HG03432 (cell line): Measurements from ENCODE around the gene HSPA6.
"Not testable (repeated sequence)": the region's sequence is repeated elsewhere in the genome, so short reads cannot be mapped to it uniquely, and the experiment has no call there.

Experiments used
- ATAC-seq: cut with Tn5 transposase; IDR thresholded peaks from one replicate; pipeline ENCODE4 v1.9.1; 2021; ENCODE audit warnings: mild to moderate bottlenecking, moderate library complexity; ENCODE audit not compliant: unreplicated experiment

HSPA6 gene

DNA sequence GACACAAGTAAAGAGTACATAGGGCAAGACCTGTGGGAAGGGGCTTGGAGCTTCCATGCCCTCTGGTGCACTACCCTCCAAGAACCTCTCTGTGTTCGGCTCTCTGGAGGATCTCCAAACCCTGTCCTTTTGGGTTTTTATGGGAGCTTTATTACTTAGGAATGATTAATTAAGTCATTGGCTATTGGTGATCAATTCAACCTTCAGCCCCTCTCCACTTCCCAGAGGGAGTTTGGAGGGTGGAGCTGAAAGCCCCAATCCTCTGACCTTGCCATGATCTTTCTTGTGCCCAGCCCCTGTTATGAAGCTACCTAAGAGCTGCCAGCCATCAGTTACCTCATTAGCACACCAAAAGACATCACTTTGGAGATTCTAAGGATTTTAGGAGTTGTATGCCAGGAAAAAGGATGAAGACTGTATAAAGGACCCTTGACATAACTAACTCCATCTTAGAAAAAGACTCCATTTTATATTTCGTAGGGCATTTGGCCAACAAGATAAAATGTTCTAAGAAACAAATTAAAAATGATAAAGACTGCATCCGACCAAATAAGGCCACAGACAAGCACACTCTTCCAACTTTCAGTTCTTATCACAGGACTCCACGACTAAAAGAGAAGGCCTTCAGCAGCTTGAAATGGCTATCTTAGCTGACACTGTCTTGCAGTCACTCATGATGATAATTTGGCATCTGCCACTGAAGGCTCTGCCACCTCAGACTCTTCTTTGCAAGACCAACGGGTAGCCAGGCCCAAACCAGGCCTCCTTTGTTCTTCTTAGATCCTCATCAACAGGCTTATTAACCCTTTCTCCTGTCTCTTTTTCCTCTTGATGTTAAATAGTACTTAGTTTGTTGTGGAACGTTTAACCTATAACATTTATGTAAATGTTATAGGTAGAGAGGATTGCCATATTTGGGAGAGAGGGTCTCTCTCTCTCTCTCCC is 33.4 kb downstream of the HSPA6 start:
- ATAC-seq = not testable (repeated sequence)

DNA sequence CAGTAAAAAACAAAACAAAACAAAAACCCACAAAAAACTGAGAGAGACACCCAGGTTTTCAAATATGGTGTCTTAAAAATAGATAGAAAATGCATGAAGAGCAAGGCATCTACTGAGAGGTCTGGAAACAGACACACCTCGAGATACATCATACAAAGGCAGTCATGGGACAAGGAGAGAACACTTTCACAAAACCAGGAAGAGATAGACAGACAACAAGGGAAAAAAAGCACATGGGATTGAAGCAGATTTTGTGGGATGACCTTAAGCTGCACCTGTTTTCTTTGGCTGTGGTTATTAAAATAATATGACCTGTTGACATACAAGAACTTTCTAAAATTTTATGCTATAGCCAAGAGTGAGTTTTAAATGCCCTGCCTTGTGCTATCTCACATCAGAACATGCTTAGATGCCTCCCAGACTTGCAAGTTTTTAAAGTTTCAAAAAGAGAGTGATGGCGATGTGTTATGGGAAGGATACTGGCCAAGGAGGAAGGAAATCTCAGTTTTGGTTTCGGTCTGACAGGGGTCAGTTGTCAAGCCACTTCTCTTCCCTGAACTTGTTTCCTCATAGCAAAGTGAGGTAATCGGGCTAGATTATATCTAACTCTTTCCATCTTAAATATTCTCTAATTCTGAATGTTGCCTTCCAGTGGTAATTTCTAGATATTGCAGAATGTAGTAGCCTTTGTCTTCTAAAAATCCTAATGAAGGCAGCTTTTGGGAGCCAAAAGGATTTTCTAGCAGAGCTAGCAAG is 36.8 kb downstream of the HSPA6 start:
- ATAC-seq = peak; percentile 56

DNA sequence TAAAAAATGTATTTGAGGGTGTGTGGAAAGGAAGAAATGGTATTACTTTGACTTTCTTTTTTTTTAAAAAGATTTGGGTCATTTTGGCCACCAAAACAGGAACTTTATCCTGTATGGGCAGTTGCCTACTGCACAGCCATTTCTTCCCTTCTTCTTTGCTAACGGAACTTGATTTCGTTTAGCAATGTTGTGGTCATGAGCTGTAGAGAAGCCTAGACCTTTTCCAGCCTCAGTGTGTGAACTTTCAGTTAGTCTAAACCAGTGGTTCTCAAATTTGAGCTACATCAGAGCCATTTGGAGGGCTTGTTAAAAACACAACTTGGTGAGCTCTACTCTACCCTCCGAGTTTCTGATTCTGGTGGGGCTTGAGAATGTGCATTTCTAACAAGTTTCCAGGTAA is 38.1 kb downstream of the HSPA6 start:
- not testable (repeated sequence) for ATAC-seq

DNA sequence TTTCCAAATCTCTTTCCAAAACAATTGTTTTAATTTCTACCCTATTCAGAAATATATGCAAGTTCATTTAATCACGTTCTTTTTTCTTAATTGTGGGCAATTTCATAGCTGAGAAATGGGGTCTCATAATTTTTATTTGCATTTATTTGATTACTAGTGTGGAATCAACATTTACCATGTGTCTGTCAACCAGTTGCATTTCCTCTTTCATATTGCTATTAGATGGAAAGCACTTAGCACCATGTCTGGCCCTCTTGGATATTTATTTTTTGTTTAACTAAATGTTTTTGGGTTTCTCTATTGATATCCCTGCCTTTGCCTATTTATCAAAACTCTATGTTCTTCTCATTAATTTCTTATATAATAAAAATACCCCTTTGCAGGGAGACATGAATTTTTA is 39.2 kb downstream of the HSPA6 start:
- not testable (repeated sequence) for ATAC-seq

DNA sequence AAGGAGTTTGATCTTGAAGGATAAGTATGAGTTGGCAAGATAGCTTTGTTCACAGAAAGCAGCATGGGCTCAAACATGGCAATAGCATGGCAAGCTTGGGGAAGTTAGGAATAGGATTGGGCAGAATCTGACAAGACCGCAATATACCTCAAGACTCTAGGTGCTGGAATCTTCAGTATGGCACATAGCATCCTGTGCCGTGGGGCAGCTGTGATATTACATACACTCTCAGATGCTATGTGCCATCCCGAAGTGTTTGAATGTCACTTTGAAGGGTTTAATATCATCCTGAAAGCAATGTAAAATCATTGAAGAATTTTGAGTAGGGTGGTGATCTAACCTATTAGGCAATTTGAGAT is 42.2 kb downstream of the HSPA6 start:
- not testable (repeated sequence) for ATAC-seq

DNA sequence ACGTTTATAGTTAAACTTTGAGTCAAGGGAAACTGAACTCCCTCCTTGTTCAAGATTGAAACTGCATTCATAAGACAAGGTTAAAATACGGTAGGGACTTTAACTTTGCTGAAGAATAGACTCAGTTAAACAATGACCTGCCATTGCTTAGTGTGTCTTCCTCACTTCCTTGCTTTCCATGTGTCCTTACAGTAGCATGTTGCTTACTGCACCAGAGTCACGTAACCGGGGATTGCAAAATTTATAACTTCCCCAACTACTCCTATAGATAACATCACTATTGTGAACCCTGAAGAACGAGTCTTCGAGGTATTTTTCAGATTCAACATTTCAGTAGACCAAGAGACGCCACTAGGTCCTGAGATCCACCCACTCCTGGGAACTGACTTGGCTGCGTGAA is 47.4 kb downstream of the HSPA6 start:
- ATAC-seq = not testable (repeated sequence)
